IMR-90 (cell line): ENCODE data around the gene FBN3. TPM values are rescaled to one million over a fixed set of nuclear protein-coding genes. Genes with fewer than 3 reads are reported as not detected.

Experiments used
- ATAC-seq: fragments of 200-7000 bp; cut with Tn5 transposase; 2 replicates; pipeline ENCODE4 v1.9.1; 2020; ENCODE audit warnings: low read depth, mild to moderate bottlenecking, moderate library complexity
- BruUV-seq: library from RNA; stranded (reverse); fragments of 400-500 nt; replicated peaks from 2 replicates; lab custom pipeline; 2021; lab: Mats Ljungman, UMichigan
- CTCF ChIA-PET: fragments of 300-600 bp; formaldehyde crosslinking; extraction: SDS; loops from one replicate; lab custom pipeline; 2021; ENCODE audit warnings: antibody characterized with exemption; lab: Yijun Ruan, JAX
- POLR2A ChIA-PET: fragments of 300-600 bp; sonication (Branson Sonifier 250); formaldehyde crosslinking; loops from one replicate; lab custom pipeline; 2022; ENCODE audit warnings: antibody characterized with exemption; ENCODE audit not compliant: unreplicated experiment; lab: Charles Lee
- DNase-seq: peaks from one replicate; pipeline ENCODE4 v3.0.0; 2013
- H2AFZ ChIP-seq: replicated peaks from 2 replicates; pipeline ENCODE3; 2013; ENCODE audit warnings: low read length, mild to moderate bottlenecking; ENCODE audit not compliant: poor library complexity
- H2AK5ac ChIP-seq: 2 replicates; pipeline ENCODE4 v1.6.1; 2013; ENCODE audit warnings: low read depth, low read length, inconsistent platforms
- H2AK9ac ChIP-seq: replicated peaks from 2 replicates; pipeline ENCODE3; 2013; ENCODE audit warnings: mild to moderate bottlenecking, low read depth, low read length, moderate library complexity; ENCODE audit not compliant: poor library complexity
- H2BK120ac ChIP-seq: 2 replicates; pipeline ENCODE4 v1.6.1; 2013; ENCODE audit warnings: low read depth, low read length, inconsistent platforms
- H2BK15ac ChIP-seq: 3 replicates; pipeline ENCODE4 v1.6.1; 2013; ENCODE audit warnings: low read depth, low read length, inconsistent platforms
- H2BK20ac ChIP-seq: 2 replicates; pipeline ENCODE4 v1.6.1; 2013; ENCODE audit warnings: low read depth, mild to moderate bottlenecking, inconsistent platforms, low read length, moderate library complexity
- H2BK5ac ChIP-seq: 2 replicates; pipeline ENCODE4 v1.6.1; 2013; ENCODE audit warnings: mild to moderate bottlenecking, low read depth, low read length, inconsistent platforms; ENCODE audit not compliant: poor library complexity, severe bottlenecking
- H3K14ac ChIP-seq: replicated peaks from 2 replicates; pipeline ENCODE4 v1.6.1; 2013; ENCODE audit warnings: low read depth, low read length, inconsistent platforms
- H3K18ac ChIP-seq: 2 replicates; pipeline ENCODE4 v1.6.1; 2013; ENCODE audit warnings: low read depth, low read length, control low read depth
- H3K23ac ChIP-seq: 2 replicates; pipeline ENCODE4 v1.6.1; 2013; ENCODE audit warnings: low read depth, low read length, inconsistent platforms
- H3K27ac ChIP-seq: 2 replicates; pipeline ENCODE4 v1.5.1; 2013; ENCODE audit warnings: mild to moderate bottlenecking, control low read depth, low read length; ENCODE audit not compliant: insufficient read depth
- H3K27me3 ChIP-seq: 2 replicates; pipeline ENCODE4 v1.6.1; 2013; ENCODE audit warnings: low read length; ENCODE audit not compliant: control insufficient read depth, insufficient read depth
- H3K36me3 ChIP-seq: 2 replicates; pipeline ENCODE4 v1.6.1; 2013; ENCODE audit warnings: low read length, mixed read lengths; ENCODE audit not compliant: control insufficient read depth, insufficient read depth
- H3K4ac ChIP-seq: 2 replicates; pipeline ENCODE4 v1.6.1; 2013; ENCODE audit warnings: low read depth, low read length, inconsistent platforms
- H3K4me1 ChIP-seq: 2 replicates; pipeline ENCODE4 v1.6.1; 2013; ENCODE audit warnings: low read length, mixed read lengths; ENCODE audit not compliant: control insufficient read depth, insufficient read depth
- H3K4me2 ChIP-seq: 2 replicates; pipeline ENCODE4 v1.6.1; 2013; ENCODE audit warnings: low read depth, mild to moderate bottlenecking, control low read depth, low read length, moderate library complexity
- H3K4me3 ChIP-seq: 2 replicates; pipeline ENCODE4 v1.5.1; 2013; ENCODE audit warnings: low read depth, mild to moderate bottlenecking, control low read depth, low read length, moderate library complexity; ENCODE audit not compliant: insufficient read depth
- H3K56ac ChIP-seq: 2 replicates; pipeline ENCODE4 v1.6.1; 2013; ENCODE audit warnings: low read length, inconsistent platforms; ENCODE audit not compliant: insufficient read depth; ENCODE audit errors: extremely low read depth
- H3K79me1 ChIP-seq, 2 experiments: 2 replicates each; pipeline ENCODE4 v1.6.1; 2013; ENCODE audit warnings: low read length in 2 of 2, inconsistent platforms in 1 of 2, low read depth in 1 of 2
- H3K9ac ChIP-seq: 2 replicates; pipeline ENCODE4 v1.6.1; 2013; ENCODE audit warnings: low read depth, low read length, control low read depth
- H3K9me1 ChIP-seq: 2 replicates; pipeline ENCODE4 v1.6.1; 2013; ENCODE audit warnings: low read length, inconsistent platforms; ENCODE audit not compliant: insufficient read depth
- H3K9me3 ChIP-seq: 2 replicates; pipeline ENCODE4 v1.6.1; 2013; ENCODE audit warnings: low read length; ENCODE audit not compliant: control insufficient read depth, insufficient read depth
- H4K20me1 ChIP-seq: 2 replicates; pipeline ENCODE4 v1.6.1; 2013; ENCODE audit warnings: low read length, inconsistent platforms; ENCODE audit not compliant: insufficient read depth
- H4K5ac ChIP-seq: 2 replicates; pipeline ENCODE4 v1.6.1; 2013; ENCODE audit warnings: mild to moderate bottlenecking, low read depth, low read length, control low read depth
- H4K8ac ChIP-seq, 2 experiments: 2 replicates each; pipeline ENCODE4 v1.6.1; 2013; ENCODE audit warnings: low read depth in 2 of 2, low read length in 2 of 2, control low read depth in 1 of 2, inconsistent platforms in 1 of 2
- H4K91ac ChIP-seq: 2 replicates; pipeline ENCODE4 v1.6.1; 2013; ENCODE audit warnings: low read depth, low read length, inconsistent platforms; ENCODE audit not compliant: insufficient read depth
- CHD1 ChIP-seq: IDR thresholded peaks from 2 replicates; pipeline ENCODE4 v1.6.1; 2012; ENCODE audit warnings: low read depth, low read length, improper control_type of control experiment
- FOS ChIP-seq: fragments of 150-350 bp; IDR thresholded peaks from 2 replicates; pipeline ENCODE4 v1.6.1; 2016; ENCODE audit warnings: low read depth, low read length
- MAZ ChIP-seq: IDR thresholded peaks from 2 replicates; pipeline ENCODE4 v1.6.1; 2012; ENCODE audit warnings: low read depth, mild to moderate bottlenecking, low read length, improper control_type of control experiment, moderate library complexity, borderline replicate concordance
- MXI1 ChIP-seq: IDR thresholded peaks from 2 replicates; pipeline ENCODE4 v1.6.1; 2012; ENCODE audit warnings: low read depth, mild to moderate bottlenecking, low read length, moderate library complexity, borderline replicate concordance
- NFE2L2 ChIP-seq: fragments of 150-350 bp; IDR thresholded peaks from 2 replicates; pipeline ENCODE4 v1.6.1; 2016; ENCODE audit warnings: low read depth, mild to moderate bottlenecking, low read length
- POLR2A ChIP-seq: IDR thresholded peaks from 2 replicates; pipeline ENCODE4 v1.6.1; 2012; ENCODE audit warnings: mild to moderate bottlenecking, low read depth, low read length
- RFX5 ChIP-seq: IDR thresholded peaks from 2 replicates; pipeline ENCODE4 v1.8.0; 2012; ENCODE audit warnings: low read depth, mild to moderate bottlenecking, low read length, moderate library complexity
- SMC3 ChIP-seq: fragments of 150-350 bp; IDR thresholded peaks from 2 replicates; pipeline ENCODE4 v1.6.1; 2016; ENCODE audit warnings: low read depth, mild to moderate bottlenecking, antibody characterized with exemption, low read length, moderate library complexity
- USF2 ChIP-seq: fragments of 150-350 bp; IDR thresholded peaks from 2 replicates; pipeline ENCODE4 v1.6.1; 2017; ENCODE audit warnings: mild to moderate bottlenecking, antibody characterized with exemption, low read length, low read depth
- WGBS, 2 experiments: methylation state at CpG; one replicate each; pipeline versions ENCODE4 v1.1.5 to v1.1.7; 2013; ENCODE audit warnings: missing lambda C conversion rate in 2 of 2; ENCODE audit not compliant: insufficient read length in 1 of 2; ENCODE audit errors: extremely low coverage in 2 of 2; 5-methylcytosine and 5-hydroxymethylcytosine counted together
- dilution Hi-C: fragments of 300-500 bp; cut with HindIII; formaldehyde crosslinking; loops from one replicate; pipeline ENCODE4 v1.14.3; 2018; ENCODE audit warnings: low sequenced_read_pairs; ENCODE audit not compliant: unreplicated experiment
- in situ Hi-C: fragments of 300-500 bp; cut with MboI; formaldehyde crosslinking; loops from 3 replicates; pipeline ENCODE4 v1.14.3; 2019; ENCODE audit warnings: low sequenced_read_pairs, inconsistent platforms, mixed read lengths
- intact Hi-C: fragments of 100-400 bp; cut with micrococcal nuclease; formaldehyde crosslinking; loops from 2 replicates; pipeline ENCODE4 v1.10.0; 2022
- polyA plus RNA-seq, 3 experiments: library from polyadenylated mRNA; depleted of rRNA; stranded (reverse); fragments of >200 nt; gene quantifications; 2 replicates each; pipeline ENCODE4 v1.2.3, GENCODE V29; 2012; ENCODE audit warnings: low replicate concordance in 1 of 3
- total RNA-seq: library from RNA; depleted of rRNA; stranded (reverse); fragments of >200 nt; gene quantifications from 2 replicates; pipeline ENCODE4 v1.2.3, GENCODE V29; 2012

Gene FBN3
- total and polyA plus RNA-seq, 2 of the 4 experiments (the other 2 are of a cell fraction): not detected

GRCh38 chr19:8044018-8044417, 105.4 kb downstream of the FBN3 start:
- H3K4me3 ChIP-seq: no peak overlapping the region
- no peaks in the 10 kb centered on the region for H3K36me3 ChIP-seq
- no TSS peak for BruUV-seq
- H2BK5ac ChIP-seq: no peak overlapping the region
- intact Hi-C loops (no loop called here), in situ Hi-C loops (no loop called here), dilution Hi-C loops (no loop called here)
- no peak overlapping the region for H4K91ac ChIP-seq
- H3K56ac ChIP-seq: no peak overlapping the region
- DNase-seq (no peak), ATAC-seq (no peak)
- no peak overlapping the region for H3K9ac ChIP-seq
- no peaks in the 10 kb centered on the region for H3K9me3 ChIP-seq
- H3K27me3 ChIP-seq: peaks cover 6% of the 10 kb centered on the region; the same call in 1 of the 2 replicates
- H3K23ac ChIP-seq: no peak overlapping the region
- H2AFZ ChIP-seq: no peak overlapping the region
- no peak overlapping the region for H3K14ac ChIP-seq
- no peak overlapping the region for H2BK15ac ChIP-seq
- no peak overlapping the region for H3K4me2 ChIP-seq
- no peak overlapping the region for H3K27ac ChIP-seq
- no peak overlapping the region for H3K18ac ChIP-seq
- no peaks in the 10 kb centered on the region for H3K79me1 ChIP-seq
- TF ChIP-seq USF2: no peak
- TF ChIP-seq NFE2L2: no peak
- TF ChIP-seq MXI1: no peak
- TF ChIP-seq RFX5: no peak
- TF ChIP-seq MAZ: no peak
- TF ChIP-seq FOS: no peak
- no peak for TF ChIP-seq CHD1
- no peak for TF ChIP-seq SMC3
- TF ChIP-seq POLR2A: no peak
- no peak overlapping the region for H4K5ac ChIP-seq
- ChIA-PET POLR2A (no interaction called here), CTCF (no interaction called here)
- H4K8ac ChIP-seq: no peak overlapping the region
- no peak overlapping the region for H3K4ac ChIP-seq
- no peaks in the 10 kb centered on the region for H3K4me1 ChIP-seq
- 63% methylated on average over 3 of the region's 10 CpGs; no CpG with 5 or more reads in 1 of the 2 experiments for WGBS, 2 experiments
- H2AK5ac ChIP-seq: no peak overlapping the region
- H2AK9ac ChIP-seq: no peak overlapping the region
- no peak overlapping the region for H2BK120ac ChIP-seq
- H3K9me1 ChIP-seq: no peaks in the 10 kb centered on the region
- H2BK20ac ChIP-seq: no peak overlapping the region
- H4K20me1 ChIP-seq: no peaks in the 10 kb centered on the region
